Liver (tissue), 9 donors: Measurements from ENCODE around the gene TBC1D1. TPM values are rescaled to one million over a fixed set of nuclear protein-coding genes. Genes with fewer than 3 reads are reported as not detected.
A peak's percentile ranks its signal among the peaks of the same experiment; 100 is the strongest.

ENCODE experiments used
- DNase-seq: peaks from one replicate; pipeline ENCODE4 v3.0.0-alpha.2; 2017; ENCODE audit warnings: low spot score
- H3K27ac ChIP-seq, 2 donors: one replicate each; pipeline ENCODE4 v1.7.0; 2013; ENCODE audit warnings: inconsistent platforms in 2 of 2, low read length in 2 of 2, control low read depth in 1 of 2, low read depth in 1 of 2, mild to moderate bottlenecking in 1 of 2
- H3K27me3 ChIP-seq, 4 donors: one replicate each; pipeline versions ENCODE4 v1.6.1 to v1.7.0; 2013; ENCODE audit warnings: low read length in 3 of 4, inconsistent platforms in 1 of 4, mild to moderate bottlenecking in 1 of 4, moderate library complexity in 1 of 4; ENCODE audit not compliant: control insufficient read depth in 4 of 4, insufficient read depth in 4 of 4
- H3K36me3 ChIP-seq, 4 donors: one replicate each; pipeline versions ENCODE4 v1.6.1 to v1.7.0; 2013; ENCODE audit warnings: low read length in 3 of 4, mild to moderate bottlenecking in 3 of 4, low read depth in 1 of 4, moderate library complexity in 1 of 4; ENCODE audit not compliant: control insufficient read depth in 4 of 4, insufficient read depth in 3 of 4
- H3K4me1 ChIP-seq, 4 donors: one replicate each; pipeline versions ENCODE4 v1.6.1 to v1.7.0; 2013; ENCODE audit warnings: low read length in 3 of 4, mild to moderate bottlenecking in 3 of 4, moderate library complexity in 1 of 4; ENCODE audit not compliant: control insufficient read depth in 4 of 4, insufficient read depth in 4 of 4
- H3K4me3 ChIP-seq, 3 donors: one replicate each; pipeline versions ENCODE4 v1.6.1 to v1.7.0; 2013; ENCODE audit warnings: low read length in 3 of 3, control low read depth in 1 of 3, low read depth in 1 of 3, mild to moderate bottlenecking in 1 of 3
- H3K9ac ChIP-seq, 2 donors: one replicate each; pipeline ENCODE4 v1.7.0; 2013; ENCODE audit warnings: low read length in 2 of 2, mild to moderate bottlenecking in 2 of 2, moderate library complexity in 2 of 2, control low read depth in 1 of 2, low read depth in 1 of 2
- H3K9me3 ChIP-seq, 4 donors: one replicate each; pipeline versions ENCODE4 v1.6.1 to v1.7.0; 2013; ENCODE audit warnings: low read length in 3 of 4; ENCODE audit not compliant: control insufficient read depth in 4 of 4
- EGR1 ChIP-seq, 2 donors: IDR thresholded peaks; 2 replicates each; pipeline ENCODE4 v1.6.1; 2016 to 2018; ENCODE audit warnings: antibody characterized with exemption in 2 of 2, low read depth in 2 of 2
- FOXA1 ChIP-seq: IDR thresholded peaks from 2 replicates; pipeline ENCODE4 v1.6.1; 2016; ENCODE audit warnings: antibody characterized with exemption
- GABPA ChIP-seq, 2 donors: IDR thresholded peaks in 1 of 2; conservative IDR thresholded peaks in 1 of 2; 2 replicates each; pipeline ENCODE4 v1.6.1; 2016; ENCODE audit warnings: antibody characterized with exemption in 2 of 2, mild to moderate bottlenecking in 1 of 2, moderate library complexity in 1 of 2
- HNF4A ChIP-seq, 2 donors: conservative IDR thresholded peaks; 2 replicates each; pipeline ENCODE4 v1.6.1; 2016; ENCODE audit warnings: antibody characterized with exemption in 2 of 2, mild to moderate bottlenecking in 2 of 2
- JUND ChIP-seq, 2 donors: IDR thresholded peaks; 2 replicates each; pipeline ENCODE4 v1.6.1; 2016; ENCODE audit warnings: antibody characterized with exemption in 2 of 2
- NR2F2 ChIP-seq: IDR thresholded peaks from 2 replicates; pipeline ENCODE4 v1.6.1; 2016; ENCODE audit warnings: antibody characterized with exemption
- RAD21 ChIP-seq, 2 donors: IDR thresholded peaks; 2 replicates each; pipeline ENCODE4 v1.6.1; 2016; ENCODE audit warnings: antibody characterized with exemption in 2 of 2, mild to moderate bottlenecking in 2 of 2
- RXRA ChIP-seq, 2 donors: IDR thresholded peaks; 2 replicates each; pipeline ENCODE4 v1.6.1; 2017 to 2018; ENCODE audit warnings: antibody characterized with exemption in 2 of 2, mild to moderate bottlenecking in 1 of 2
- SP1 ChIP-seq: IDR thresholded peaks from 2 replicates; pipeline ENCODE4 v1.6.1; 2018; ENCODE audit warnings: antibody characterized with exemption, mild to moderate bottlenecking
- TAF1 ChIP-seq: conservative IDR thresholded peaks from 2 replicates; pipeline ENCODE4 v1.6.1; 2016; ENCODE audit warnings: antibody characterized with exemption, mild to moderate bottlenecking
- YY1 ChIP-seq: IDR thresholded peaks from 2 replicates; pipeline ENCODE4 v1.6.1; 2016; ENCODE audit warnings: antibody characterized with exemption, mild to moderate bottlenecking
- WGBS: extraction: QIAGEN DNeasy Blood & Tissue Kit; methylation state at CpG from one replicate; pipeline ENCODE4 v1.1.7; 2013; 5-methylcytosine and 5-hydroxymethylcytosine counted together
- polyA plus RNA-seq, 2 donors: library from polyadenylated mRNA; stranded (reverse) in 1 of 2; unstranded in 1 of 2; fragments of 200-250 nt in 1 of 2; fragments of >200 nt in 1 of 2; fragmentation: Nextera tagmentation in 1 of 2; extraction: Ambion mirVana in 1 of 2; gene quantifications; one replicate each; pipeline versions ENCODE4 v1.2.1 to v1.2.3, GENCODE V29; 2013 to 2015
- total RNA-seq, 2 donors: library from RNA; depleted of rRNA; stranded (reverse); fragments of >200 nt; gene quantifications; one replicate each; pipeline ENCODE4 v1.2.3, GENCODE V29; 2014
- TF ChIP-seq, protein P1 (sequence below): fragments of 150-350 bp; IDR thresholded peaks from 2 replicates; pipeline ENCODE4 v1.5.1; 2017; ENCODE audit warnings: improper control_type of control experiment, low read depth, low read length; ENCODE audit not compliant: missing input control
- TF ChIP-seq, protein P2 (sequence below): IDR thresholded peaks from 2 replicates; pipeline ENCODE4 v1.6.1; 2016; ENCODE audit warnings: antibody characterized with exemption
- TF ChIP-seq, protein P3 (sequence below): IDR thresholded peaks from 2 replicates; pipeline ENCODE4 v1.6.1; 2016; ENCODE audit warnings: antibody characterized with exemption
- TF ChIP-seq, protein P4 (sequence below): IDR thresholded peaks from 2 replicates; pipeline ENCODE4 v1.6.1; 2016; ENCODE audit warnings: antibody characterized with exemption
- TF ChIP-seq, protein P5 (sequence below): IDR thresholded peaks from 2 replicates; pipeline ENCODE4 v1.6.1; 2016; ENCODE audit warnings: antibody characterized with exemption, mild to moderate bottlenecking
- donor health status: healthy.
- donor health status: healthy.
- donor health status: healthy.
- donor health status: healthy.
- donor health status: healthy.

TBC1D1 gene
- total and polyA plus RNA-seq, 4 donors = 15.6 to 41.4 (median 20.9) TPM

DNA sequence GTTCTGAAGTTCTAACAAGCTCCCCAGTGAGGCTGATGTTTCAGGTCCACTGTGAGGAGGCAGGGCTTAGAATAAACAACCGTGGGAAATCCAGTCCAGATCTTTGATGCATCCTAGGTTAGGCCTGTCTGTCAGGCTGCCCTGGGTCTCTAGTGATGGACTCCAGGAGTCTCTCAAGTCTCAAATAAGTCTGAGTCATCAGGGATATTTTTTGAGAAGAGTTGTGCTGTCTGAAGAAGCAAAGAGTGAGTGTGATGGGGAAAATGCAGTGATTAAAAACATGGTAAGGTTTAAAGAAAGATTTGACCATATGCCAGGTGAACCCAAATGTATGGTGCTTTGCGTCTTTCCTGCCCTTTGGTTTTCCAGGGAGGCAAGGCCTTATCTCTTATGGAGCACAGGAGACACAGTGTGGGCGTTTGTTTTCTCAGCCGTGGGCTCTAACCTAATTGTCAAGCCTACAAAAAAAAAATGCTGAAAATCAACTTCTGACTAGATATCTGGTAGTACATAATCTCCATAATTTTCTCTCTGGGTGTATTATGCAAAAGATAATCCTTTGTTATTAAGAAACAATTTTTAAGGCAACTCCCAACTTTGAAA is 170.0 kb downstream of the TBC1D1 start:
- TF ChIP-seq, protein P1, sequence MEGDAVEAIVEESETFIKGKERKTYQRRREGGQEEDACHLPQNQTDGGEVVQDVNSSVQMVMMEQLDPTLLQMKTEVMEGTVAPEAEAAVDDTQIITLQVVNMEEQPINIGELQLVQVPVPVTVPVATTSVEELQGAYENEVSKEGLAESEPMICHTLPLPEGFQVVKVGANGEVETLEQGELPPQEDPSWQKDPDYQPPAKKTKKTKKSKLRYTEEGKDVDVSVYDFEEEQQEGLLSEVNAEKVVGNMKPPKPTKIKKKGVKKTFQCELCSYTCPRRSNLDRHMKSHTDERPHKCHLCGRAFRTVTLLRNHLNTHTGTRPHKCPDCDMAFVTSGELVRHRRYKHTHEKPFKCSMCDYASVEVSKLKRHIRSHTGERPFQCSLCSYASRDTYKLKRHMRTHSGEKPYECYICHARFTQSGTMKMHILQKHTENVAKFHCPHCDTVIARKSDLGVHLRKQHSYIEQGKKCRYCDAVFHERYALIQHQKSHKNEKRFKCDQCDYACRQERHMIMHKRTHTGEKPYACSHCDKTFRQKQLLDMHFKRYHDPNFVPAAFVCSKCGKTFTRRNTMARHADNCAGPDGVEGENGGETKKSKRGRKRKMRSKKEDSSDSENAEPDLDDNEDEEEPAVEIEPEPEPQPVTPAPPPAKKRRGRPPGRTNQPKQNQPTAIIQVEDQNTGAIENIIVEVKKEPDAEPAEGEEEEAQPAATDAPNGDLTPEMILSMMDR = no peak
- peak; percentile 25 for TF ChIP-seq YY1
- no peak for TF ChIP-seq GABPA (IDR thresholded peaks at IDR 0.05 in 1 of 2, conservative IDR thresholded peaks at IDR 0.05 in 1 of 2)
- TF ChIP-seq EGR1 (IDR thresholded peaks at IDR 0.05; ENCODE audit: low read depth in 2 of 2) = peak in 1 of 2 donors; percentile 25
- TF ChIP-seq JUND (IDR thresholded peaks at IDR 0.05) = no peak
- no peak for TF ChIP-seq NR2F2
- TF ChIP-seq FOXA1 = no peak
- no peak for TF ChIP-seq TAF1
- TF ChIP-seq, protein P2, sequence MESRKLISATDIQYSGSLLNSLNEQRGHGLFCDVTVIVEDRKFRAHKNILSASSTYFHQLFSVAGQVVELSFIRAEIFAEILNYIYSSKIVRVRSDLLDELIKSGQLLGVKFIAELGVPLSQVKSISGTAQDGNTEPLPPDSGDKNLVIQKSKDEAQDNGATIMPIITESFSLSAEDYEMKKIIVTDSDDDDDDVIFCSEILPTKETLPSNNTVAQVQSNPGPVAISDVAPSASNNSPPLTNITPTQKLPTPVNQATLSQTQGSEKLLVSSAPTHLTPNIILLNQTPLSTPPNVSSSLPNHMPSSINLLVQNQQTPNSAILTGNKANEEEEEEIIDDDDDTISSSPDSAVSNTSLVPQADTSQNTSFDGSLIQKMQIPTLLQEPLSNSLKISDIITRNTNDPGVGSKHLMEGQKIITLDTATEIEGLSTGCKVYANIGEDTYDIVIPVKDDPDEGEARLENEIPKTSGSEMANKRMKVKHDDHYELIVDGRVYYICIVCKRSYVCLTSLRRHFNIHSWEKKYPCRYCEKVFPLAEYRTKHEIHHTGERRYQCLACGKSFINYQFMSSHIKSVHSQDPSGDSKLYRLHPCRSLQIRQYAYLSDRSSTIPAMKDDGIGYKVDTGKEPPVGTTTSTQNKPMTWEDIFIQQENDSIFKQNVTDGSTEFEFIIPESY = no peak
- no peak for TF ChIP-seq RAD21 (IDR thresholded peaks at IDR 0.05)
- no peak for TF ChIP-seq SP1
- DNase-seq = no peak
- peaks cover 0 to 13% (median 5%) of the 10 kb centered on the region in 4 donors for H3K4me1 ChIP-seq
- 38% methylated on average over 4 of the region's 4 CpGs for WGBS
- no peaks in the 10 kb centered on the region for H3K27me3 ChIP-seq
- H3K9ac ChIP-seq = no peak overlapping the region
- no peaks in the 10 kb centered on the region for H3K9me3 ChIP-seq
- H3K27ac ChIP-seq = no peak overlapping the region
- peaks cover 0 to 14% (median 7%) of the 10 kb centered on the region in 4 donors for H3K36me3 ChIP-seq
- no peak overlapping the region for H3K4me3 ChIP-seq

DNA sequence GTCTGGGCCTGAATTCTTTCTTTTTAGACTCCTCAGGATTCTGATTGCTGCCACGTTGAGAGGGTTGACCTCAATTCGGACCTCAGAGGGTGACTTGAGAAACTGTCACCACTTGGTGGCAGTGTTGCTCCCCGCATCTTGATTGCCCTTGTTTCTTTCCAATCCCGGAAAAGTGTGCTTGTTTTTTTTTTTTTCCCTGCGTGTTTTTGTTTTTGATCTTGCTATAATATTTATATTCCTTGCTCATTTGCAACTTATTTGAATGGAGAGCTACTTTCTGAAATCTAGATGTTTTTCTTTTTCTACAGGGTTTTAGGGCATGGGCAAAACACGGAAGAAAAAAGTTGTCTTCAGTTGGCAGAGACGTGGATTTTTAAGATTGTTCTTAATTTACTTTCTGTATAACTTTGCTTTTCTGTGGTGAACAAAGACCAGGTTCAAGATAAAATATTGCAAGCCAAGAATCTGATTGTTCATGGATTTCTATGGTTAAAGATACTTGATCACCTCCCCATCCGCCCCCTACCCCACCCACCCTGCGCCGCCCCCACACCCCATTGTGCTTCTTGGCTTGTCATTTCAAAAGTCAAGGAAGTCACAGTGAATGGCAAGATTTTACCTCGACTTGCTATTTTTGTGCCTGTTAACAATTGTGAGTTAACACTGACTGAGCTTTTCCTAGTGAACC is 171.3 kb downstream of the TBC1D1 start:
- peak; percentile 80 for DNase-seq
- peak overlapping the region in 2 of 3 donors; percentile 33 to 45 for H3K4me3 ChIP-seq
- peak overlapping the region; percentile 58 to 65 for H3K27ac ChIP-seq
- H3K27me3 ChIP-seq = no peaks in the 10 kb centered on the region
- H3K36me3 ChIP-seq = peaks cover 0 to 12% (median 7%) of the 10 kb centered on the region in 4 donors
- peak overlapping the region in 1 of 2 donors; percentile 89 for H3K9ac ChIP-seq
- 14% methylated on average over 11 of the region's 11 CpGs for WGBS
- H3K9me3 ChIP-seq = no peaks in the 10 kb centered on the region
- H3K4me1 ChIP-seq = peaks cover 0 to 13% (median 5%) of the 10 kb centered on the region in 4 donors
- TF ChIP-seq, protein P3, sequence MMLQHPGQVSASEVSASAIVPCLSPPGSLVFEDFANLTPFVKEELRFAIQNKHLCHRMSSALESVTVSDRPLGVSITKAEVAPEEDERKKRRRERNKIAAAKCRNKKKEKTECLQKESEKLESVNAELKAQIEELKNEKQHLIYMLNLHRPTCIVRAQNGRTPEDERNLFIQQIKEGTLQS = no peak
- TF ChIP-seq, protein P1 = peak; percentile 82
- TF ChIP-seq, protein P2 = no peak
- TF ChIP-seq, protein P4, sequence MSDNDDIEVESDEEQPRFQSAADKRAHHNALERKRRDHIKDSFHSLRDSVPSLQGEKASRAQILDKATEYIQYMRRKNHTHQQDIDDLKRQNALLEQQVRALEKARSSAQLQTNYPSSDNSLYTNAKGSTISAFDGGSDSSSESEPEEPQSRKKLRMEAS = no peak
- TF ChIP-seq HNF4A (conservative IDR thresholded peaks at IDR 0.05) (peak in 1 of 2 donors; percentile 7), RXRA (IDR thresholded peaks at IDR 0.05) (peak; percentile 6 to 53), NR2F2 (peak; percentile 49), RAD21 (IDR thresholded peaks at IDR 0.05) (peak; percentile 97 to 98)
- TF ChIP-seq, protein P5, sequence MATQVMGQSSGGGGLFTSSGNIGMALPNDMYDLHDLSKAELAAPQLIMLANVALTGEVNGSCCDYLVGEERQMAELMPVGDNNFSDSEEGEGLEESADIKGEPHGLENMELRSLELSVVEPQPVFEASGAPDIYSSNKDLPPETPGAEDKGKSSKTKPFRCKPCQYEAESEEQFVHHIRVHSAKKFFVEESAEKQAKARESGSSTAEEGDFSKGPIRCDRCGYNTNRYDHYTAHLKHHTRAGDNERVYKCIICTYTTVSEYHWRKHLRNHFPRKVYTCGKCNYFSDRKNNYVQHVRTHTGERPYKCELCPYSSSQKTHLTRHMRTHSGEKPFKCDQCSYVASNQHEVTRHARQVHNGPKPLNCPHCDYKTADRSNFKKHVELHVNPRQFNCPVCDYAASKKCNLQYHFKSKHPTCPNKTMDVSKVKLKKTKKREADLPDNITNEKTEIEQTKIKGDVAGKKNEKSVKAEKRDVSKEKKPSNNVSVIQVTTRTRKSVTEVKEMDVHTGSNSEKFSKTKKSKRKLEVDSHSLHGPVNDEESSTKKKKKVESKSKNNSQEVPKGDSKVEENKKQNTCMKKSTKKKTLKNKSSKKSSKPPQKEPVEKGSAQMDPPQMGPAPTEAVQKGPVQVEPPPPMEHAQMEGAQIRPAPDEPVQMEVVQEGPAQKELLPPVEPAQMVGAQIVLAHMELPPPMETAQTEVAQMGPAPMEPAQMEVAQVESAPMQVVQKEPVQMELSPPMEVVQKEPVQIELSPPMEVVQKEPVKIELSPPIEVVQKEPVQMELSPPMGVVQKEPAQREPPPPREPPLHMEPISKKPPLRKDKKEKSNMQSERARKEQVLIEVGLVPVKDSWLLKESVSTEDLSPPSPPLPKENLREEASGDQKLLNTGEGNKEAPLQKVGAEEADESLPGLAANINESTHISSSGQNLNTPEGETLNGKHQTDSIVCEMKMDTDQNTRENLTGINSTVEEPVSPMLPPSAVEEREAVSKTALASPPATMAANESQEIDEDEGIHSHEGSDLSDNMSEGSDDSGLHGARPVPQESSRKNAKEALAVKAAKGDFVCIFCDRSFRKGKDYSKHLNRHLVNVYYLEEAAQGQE = no peak
